Measurements from ENCODE around the gene HTR2A.

The HTR2A gene

DNA sequence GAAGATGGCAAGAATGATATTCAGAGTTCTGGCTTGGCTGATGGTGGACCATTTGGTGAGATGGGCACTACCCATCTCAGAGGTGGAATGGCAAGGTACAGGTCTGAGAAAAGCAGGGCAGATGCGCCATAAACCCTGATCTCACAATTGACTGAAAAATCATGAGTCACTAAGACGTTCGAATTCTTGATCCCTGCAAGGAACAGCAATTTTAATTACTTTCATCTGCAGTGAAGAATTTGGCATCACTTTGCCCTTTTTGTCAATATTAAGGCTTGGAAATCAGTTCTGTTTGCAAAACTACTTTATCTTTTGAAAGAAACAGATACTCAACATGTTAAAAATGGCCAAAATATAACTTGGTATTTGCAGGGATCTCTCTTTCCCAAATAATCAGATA lies 38.1 kb downstream of the HTR2A start:
- TF ChIP-seq CTCF (conservative IDR thresholded peaks at IDR 0.05; ENCODE audit: low read length), result no peak

DNA sequence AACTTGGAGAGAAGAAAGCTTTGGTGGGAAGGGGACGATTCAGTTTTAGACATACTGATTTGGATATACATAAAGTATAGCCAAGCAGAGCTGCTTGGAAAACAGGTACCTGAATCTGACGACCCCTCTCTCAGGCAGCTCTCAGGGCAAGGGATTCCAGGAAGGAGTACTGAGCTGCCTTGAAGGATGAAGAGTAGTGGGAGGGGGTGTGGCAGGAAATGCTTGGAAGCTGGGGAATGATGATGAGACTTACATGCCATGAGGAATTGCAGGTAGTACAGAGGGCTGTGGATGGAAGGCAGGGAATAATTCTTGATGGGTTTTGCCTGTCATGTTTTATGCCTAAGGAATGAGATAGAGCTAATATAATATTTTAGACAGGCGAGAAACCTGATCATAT lies 38.7 kb downstream of the HTR2A start:
- TF ChIP-seq CTCF (conservative IDR thresholded peaks at IDR 0.05; ENCODE audit: low read length), result no peak
- no peak overlapping the region for H3K4me3 ChIP-seq (ENCODE audit: low read length)
- DNase-seq (ENCODE audit: low read depth), result no peak

More for the DNA sequence above, 38.1 kb downstream of the HTR2A start:
- H3K4me3 ChIP-seq (ENCODE audit: low read length), result no peak overlapping the region
- DNase-seq (ENCODE audit: low read depth), result peak; percentile 51

- no peak for TF ChIP-seq CTCF (conservative IDR thresholded peaks at IDR 0.05; ENCODE audit: low read length)
- no peak for DNase-seq (ENCODE audit: low read depth)
- H3K4me3 ChIP-seq (ENCODE audit: low read length), result no peak overlapping the region
These were observed 41.2 kb downstream of the HTR2A start for GRCh38 chr13:46855664-46856063.

DNA sequence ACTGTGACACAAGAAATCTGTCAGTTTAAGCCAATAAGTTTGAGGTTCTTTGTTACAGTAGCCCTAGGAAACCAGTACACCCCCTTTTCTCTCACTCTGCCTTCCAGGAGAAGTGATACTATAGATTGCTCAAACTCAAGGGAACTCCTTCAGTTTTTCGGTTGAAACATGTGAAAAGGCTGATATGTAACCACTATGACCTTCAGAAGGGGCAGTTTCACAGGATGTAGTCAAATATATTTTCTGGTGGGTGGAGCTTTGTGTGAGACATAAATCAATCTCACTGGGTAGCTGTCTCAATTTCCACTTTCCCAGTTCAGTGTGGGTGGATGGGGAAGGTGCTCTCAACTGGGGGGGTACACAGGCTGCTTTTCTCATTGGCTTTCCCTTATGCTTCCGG lies 41.7 kb downstream of the HTR2A start:
- no peak overlapping the region for H3K4me3 ChIP-seq (ENCODE audit: low read length)
- TF ChIP-seq CTCF (conservative IDR thresholded peaks at IDR 0.05; ENCODE audit: low read length), result no peak
- no peak for DNase-seq (ENCODE audit: low read depth)

DNA sequence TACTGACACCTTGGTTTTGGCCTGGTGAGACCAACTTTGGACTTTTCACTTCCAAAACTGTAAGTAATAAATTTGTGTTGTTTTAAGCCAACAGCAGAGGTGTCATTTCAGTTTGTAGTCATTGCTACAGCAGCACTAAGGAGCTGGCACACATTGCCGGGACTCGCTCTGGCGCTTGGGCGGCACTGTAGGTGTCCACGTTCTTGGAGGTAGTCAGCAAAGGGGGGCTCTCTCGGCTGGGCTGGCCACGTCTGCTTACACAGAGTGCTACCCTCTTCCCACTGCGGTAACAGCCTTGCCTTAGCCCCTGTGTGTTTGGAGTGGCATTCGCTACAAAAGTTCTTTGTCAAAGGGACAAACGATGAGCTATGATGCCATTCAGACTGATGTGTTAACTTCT lies 44.7 kb downstream of the HTR2A start:
- TF ChIP-seq CTCF (conservative IDR thresholded peaks at IDR 0.05; ENCODE audit: low read length), result no peak
- no peak overlapping the region for H3K4me3 ChIP-seq (ENCODE audit: low read length)
- no peak for DNase-seq (ENCODE audit: low read depth)

- no peak for DNase-seq (ENCODE audit: low read depth)
- H3K4me3 ChIP-seq (ENCODE audit: low read length), result no peak overlapping the region
- no peak for TF ChIP-seq CTCF (conservative IDR thresholded peaks at IDR 0.05; ENCODE audit: low read length)
These were observed 46.6 kb downstream of the HTR2A start for GRCh38 chr13:46850214-46850613.

GRCh38 chr13:46846726-46847125 lies 50.1 kb downstream of the HTR2A start:
- DNase-seq (ENCODE audit: low read depth), result no peak
- TF ChIP-seq CTCF (conservative IDR thresholded peaks at IDR 0.05; ENCODE audit: low read length), result no peak
- H3K4me3 ChIP-seq (ENCODE audit: low read length), result no peak overlapping the region
